HL-60 (cell line): Measurements from ENCODE around the gene PLEKHD1.

ENCODE experiments used
- GABPA ChIP-seq: IDR thresholded peaks from 2 replicates; pipeline ENCODE4 v1.6.1; 2012; ENCODE audit warnings: low read depth
- REST ChIP-seq: IDR thresholded peaks from 2 replicates; pipeline ENCODE4 v1.6.1; 2012; ENCODE audit warnings: low read depth; ENCODE audit not compliant: insufficient replicate concordance

GRCh38 chr14:69525896-69526295 lies 41.4 kb downstream of the PLEKHD1 start:
- TF ChIP-seq REST (no peak), GABPA (no peak)
